ENCODE measurements around the gene SNRPD2.

Gene SNRPD2

GRCh38 chr19:45657520-45658167 lies 34.1 kb downstream of the SNRPD2 start:
- DNase-seq (ENCODE audit: low spot score), result no peak

DNA sequence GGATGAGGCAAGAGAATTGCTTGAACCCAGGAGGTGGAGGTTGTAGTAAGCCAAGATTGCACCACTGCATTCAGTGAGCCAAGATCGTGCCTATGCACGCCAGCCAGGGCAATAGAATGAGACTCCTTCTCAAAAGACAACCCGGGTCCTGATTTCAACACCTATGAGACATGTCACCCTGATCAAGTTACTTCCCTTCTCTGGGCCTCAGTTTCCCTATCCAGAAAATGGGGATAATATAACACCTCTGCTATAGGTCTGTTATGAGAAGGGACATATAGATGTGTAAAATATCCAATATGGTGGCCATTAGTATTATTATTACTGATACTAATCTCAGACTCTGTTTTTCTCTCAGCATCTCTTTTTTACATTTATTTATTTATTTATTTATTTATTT lies 36.7 kb downstream of the SNRPD2 start:
- no peak for DNase-seq (ENCODE audit: low spot score)

DNA sequence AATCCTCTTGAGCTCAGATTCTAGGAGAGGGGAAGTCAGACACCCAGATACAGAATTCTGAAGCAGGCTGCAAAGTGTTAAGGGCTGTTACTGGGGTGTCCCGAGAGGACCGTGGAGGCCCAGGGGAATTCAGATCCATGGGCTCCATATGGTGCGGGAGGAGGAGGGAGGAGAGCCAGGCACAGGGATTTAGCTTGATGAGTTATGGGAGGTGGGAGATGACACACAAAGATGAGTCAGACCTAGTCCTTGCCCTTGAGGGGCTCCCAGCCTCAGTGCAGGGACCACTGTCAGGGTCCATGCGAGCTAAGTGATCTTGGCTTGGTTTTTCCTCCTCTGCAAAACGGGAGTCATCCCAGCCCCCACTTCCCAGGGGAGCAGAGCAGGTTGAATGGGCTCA lies 38.1 kb downstream of the SNRPD2 start:
- no peak for DNase-seq (ENCODE audit: low spot score)

DNA sequence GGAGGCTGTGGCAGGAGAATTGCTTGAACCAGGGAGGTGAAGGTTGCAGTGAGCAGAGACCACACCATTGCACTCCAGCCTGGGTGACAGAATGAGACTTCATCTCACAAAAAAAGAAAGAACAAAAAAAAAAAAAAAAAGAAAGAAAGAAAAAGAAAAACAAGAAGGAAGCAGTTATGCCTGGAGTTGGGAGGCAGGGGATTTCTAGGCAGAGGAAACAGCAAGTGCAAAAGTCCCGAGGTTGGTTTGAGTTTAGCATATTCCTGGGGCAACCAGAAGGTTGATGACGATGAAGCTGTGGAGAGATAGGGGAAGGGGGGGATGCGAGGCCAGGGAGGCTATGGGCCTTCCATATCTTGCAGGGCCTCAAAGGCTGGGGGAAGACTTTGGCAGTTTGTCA lies 41.0 kb downstream of the SNRPD2 start:
- DNase-seq (ENCODE audit: low spot score), result no peak

- no peak for DNase-seq (ENCODE audit: low spot score)
These were observed 45.4 kb downstream of the SNRPD2 start for GRCh38 chr19:45646345-45646698.

DNA sequence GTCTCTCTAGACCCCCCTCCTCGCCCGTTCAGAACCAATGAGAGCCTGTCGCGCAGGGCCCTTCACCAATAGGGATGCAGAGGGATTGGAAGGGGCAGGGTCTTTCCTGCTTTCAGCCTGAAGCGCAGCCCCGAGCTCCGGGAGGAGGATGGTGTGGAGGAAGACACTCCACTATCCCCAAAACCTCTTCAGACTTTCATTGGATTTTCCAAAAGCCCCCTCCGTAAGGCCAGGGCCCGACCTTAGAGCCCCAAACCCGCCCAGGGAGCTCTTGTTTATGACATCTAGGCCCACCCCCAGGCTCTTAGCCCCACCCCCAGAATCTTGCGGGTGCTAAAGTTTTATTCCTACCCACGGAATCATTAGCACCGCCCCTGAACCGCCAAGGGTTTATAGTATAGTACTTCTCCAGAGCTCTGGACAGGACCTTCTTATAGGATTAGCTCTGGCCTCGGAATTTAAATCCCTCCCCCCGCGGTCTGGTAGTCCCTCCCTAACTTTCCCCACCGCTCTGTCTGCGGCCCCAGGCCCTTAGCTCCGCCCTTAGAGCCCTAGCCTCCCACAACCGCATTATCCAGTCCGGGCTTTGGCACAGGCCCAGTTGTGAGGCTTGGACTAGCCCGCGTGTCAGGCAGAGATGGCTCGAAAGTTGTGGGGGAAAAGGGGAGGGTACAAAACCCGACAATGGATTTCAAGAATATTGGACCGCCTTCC lies 46.0 kb downstream of the SNRPD2 start:
- DNase-seq (ENCODE audit: low spot score), result peak; percentile 86

GRCh38 chr19:45645068-45645630 lies 46.6 kb downstream of the SNRPD2 start:
- no peak for DNase-seq (ENCODE audit: low spot score)

DNA sequence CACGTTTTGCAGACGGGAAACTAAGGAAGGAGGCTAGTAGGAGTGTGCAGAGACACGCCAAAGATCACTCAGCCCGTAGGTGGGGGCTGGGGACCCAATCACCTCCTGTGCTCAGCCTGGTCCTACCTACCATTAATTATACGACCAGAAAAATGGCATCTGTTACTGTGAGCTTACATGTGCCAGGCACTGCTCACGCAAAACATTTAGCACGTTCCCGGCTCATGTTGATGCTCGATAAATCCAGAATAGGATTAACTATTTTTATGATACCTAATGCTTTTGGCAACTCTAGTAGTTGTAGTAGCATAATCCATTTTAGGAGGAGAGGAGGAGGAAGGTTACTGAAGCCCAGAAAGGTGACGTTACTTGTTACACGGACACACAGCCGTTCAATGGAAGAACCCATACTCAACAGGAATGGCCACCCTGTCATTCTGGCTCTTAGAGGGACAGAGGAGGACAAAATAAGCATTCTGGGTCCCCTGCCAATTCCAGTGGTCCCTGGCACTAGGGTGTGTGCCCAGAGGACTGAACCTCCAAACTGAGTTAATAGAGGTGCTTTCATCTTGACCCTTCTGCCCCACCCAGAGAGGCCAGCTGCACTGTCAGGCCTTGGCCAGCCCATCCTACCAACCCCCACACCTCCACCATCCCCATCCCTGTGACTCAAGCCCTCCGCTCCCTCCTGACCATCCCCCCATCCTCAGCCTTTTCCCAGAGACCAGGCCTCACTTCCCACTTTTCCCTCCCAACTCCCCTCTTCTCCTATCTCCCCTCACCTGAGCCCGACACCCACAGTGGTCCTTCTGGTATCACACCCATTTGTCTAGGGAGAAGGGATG lies 47.6 kb downstream of the SNRPD2 start:
- DNase-seq (ENCODE audit: low spot score), result no peak

DNA sequence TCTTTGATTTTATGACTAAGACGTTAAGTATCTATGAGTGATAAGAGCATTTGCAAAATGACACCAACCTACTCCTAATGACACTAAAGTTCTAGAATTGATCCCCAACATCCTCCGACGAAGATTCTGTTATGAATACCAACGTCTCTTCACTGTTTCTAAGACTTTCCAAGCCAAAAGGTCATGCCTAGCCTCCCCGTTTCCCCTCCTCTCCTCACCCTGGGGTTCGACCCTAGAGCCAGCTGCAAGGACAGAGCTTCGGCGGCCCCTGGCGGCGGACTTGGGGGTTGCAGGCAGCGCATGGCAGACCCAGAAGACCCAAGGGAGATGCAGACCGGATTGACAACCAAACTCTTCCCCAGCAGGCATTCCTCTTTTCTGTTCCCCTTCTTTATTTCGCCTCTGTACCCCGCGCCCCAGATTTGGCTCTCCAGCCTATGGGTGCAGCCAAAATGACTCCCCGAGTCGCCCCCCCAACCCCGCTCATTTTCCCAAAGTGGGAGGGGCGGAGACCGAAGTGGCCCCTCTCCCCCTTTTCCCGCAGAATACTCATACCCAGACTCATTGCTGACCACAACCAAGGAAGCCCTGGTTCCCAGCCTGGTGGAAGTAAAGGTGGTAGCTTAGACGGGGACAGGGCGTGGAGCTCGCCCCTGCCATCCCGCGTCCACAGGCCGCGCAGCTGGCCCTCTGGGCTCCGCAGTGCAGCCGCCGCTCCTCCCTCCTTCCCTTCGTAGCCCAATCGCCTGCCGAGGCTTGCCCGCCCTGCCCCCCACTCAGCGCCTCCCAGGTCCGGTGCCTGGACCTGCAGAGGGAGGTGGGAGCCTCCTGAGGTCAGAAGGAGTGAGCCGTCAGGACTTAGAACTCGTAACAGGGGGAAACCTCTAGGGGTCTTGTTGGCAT lies 48.5 kb downstream of the SNRPD2 start:
- peak; percentile 97 for DNase-seq (ENCODE audit: low spot score)

- peak; percentile 96 for DNase-seq (ENCODE audit: low spot score)
These were observed 50.3 kb downstream of the SNRPD2 start for GRCh38 chr19:45641274-45642105.

DNA sequence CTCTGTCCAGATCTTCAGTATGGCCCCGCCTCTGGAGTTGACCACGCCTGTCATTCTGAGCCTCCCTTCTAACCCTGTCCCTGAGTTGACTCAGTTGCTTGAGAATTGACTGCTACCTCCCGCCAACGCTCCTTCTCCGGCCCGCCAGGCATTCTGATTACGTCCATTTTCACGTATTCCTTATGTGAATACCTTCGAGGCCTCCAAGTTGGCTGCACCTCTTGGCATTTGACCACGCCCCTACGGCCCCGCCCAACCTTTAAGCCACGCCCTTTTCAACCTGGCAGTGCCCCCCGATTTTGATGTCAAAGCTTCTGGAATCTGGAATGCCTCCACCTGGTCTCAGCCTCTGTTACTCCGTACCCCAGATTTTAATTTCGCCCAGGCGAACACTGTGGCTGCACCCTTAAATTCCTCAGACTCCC lies 50.9 kb downstream of the SNRPD2 start:
- no peak for DNase-seq (ENCODE audit: low spot score)

- DNase-seq (ENCODE audit: low spot score), result peak; percentile 50
These were observed 52.6 kb downstream of the SNRPD2 start, which contains the start of gene EML2 for GRCh38 chr19:45638930-45639729. EML2 (minus strand) TSS chr19:45639397; CDS start chr19:45639376, 21 bp downstream.

GRCh38 chr19:45637890-45638667 lies 53.7 kb downstream of the SNRPD2 start:
- DNase-seq (ENCODE audit: low spot score), result no peak
